Measurements from ENCODE around the gene NINJ1. TPM values are rescaled to one million over a fixed set of nuclear protein-coding genes. Genes with fewer than 3 reads are reported as not detected.

Gene NINJ1
- total and polyA plus RNA-seq, 2 donors (not counting 1 experiment from before 2014, with no cell fraction given): 8.3 to 13.2 TPM

GRCh38 chr9:93094658-93095204 is 39.3 kb downstream of the NINJ1 start:
- 28% methylated on average over 11 of the region's 11 CpGs for WGBS (ENCODE audit: insufficient coverage)
- Mint-ChIP-seq H3K4me1 (peaks cover 76% of the 10 kb centered on the region), H3K27me3 (no peaks in the 10 kb centered on the region), H3K9me3 (ENCODE audit: insufficient read depth) (peaks cover 5% of the 10 kb centered on the region), H3K4me3 (peak overlapping the region; percentile 82), H3K27ac (peak overlapping the region; percentile 95)
- Histone ChIP-seq H3K4me1 (ENCODE audit: control insufficient read depth in 2 of 2, insufficient read depth in 2 of 2, low read length in 2 of 2) (peaks cover 72 to 80% of the 10 kb centered on the region in 2 donors), H3K9me3 (ENCODE audit: control extremely low read depth in 1 of 3, control insufficient read depth in 2 of 3, insufficient read depth in 1 of 3, low read length in 2 of 3) (peaks cover 0 to 13% (median 0%) of the 10 kb centered on the region in 3 donors), H2AFZ (ENCODE audit: insufficient read depth, low read depth, low read length, poor library complexity, severe bottlenecking) (peak overlapping the region; percentile 74), H3K27me3 (replicated peaks in 1 of 4; ENCODE audit: control extremely low read depth in 1 of 4, control insufficient read depth in 3 of 4, insufficient read depth in 4 of 4, low read length in 3 of 4) (no peaks in the 10 kb centered on the region), H3K9ac (ENCODE audit: low read length) (peak overlapping the region; percentile 81), H3K79me2 (ENCODE audit: control insufficient read depth, insufficient read depth, low read length) (peaks cover 12% of the 10 kb centered on the region), H3K36me3 (replicated peaks in 1 of 2; ENCODE audit: control extremely low read depth in 1 of 2, control insufficient read depth in 1 of 2, extremely low read depth in 1 of 2, insufficient read depth in 2 of 2, low read length in 1 of 2) (no peaks in the 10 kb centered on the region), H3K4me3 (ENCODE audit: control extremely low read depth in 1 of 5, extremely low read depth in 1 of 5, insufficient read depth in 1 of 5, low read depth in 2 of 5, low read length in 4 of 5) (peak overlapping the region in 4 of 5 experiments; percentile 58 to 79 (median 76)), H4K20me1 (ENCODE audit: control insufficient read depth, insufficient read depth, low read length, poor library complexity, severe bottlenecking) (peaks cover 7% of the 10 kb centered on the region), H3K27ac (ENCODE audit: low read length in 2 of 2) (peak overlapping the region; percentile 97 to 98), H3K4me2 (replicated peaks; ENCODE audit: low read depth, low read length, poor library complexity, severe bottlenecking) (peak overlapping the region; percentile 90)
- ChIA-PET CTCF (interaction anchor here (0.8 to 4.7 kb wide), 6 partner anchors 12 to 138 kb away, joined by 3 to 25 read pairs (median 3); no protein-coding TSS in a partner anchor), POLR2A (interaction anchor here (1.0 to 3.3 kb wide), 5 partner anchors 29 to 131 kb away, joined by 4 to 36 read pairs (median 4); no protein-coding TSS in a partner anchor)
- ATAC-seq (ENCODE audit: low read depth) (no peak), DNase-seq (peak; percentile 87)
- intact Hi-C loops (cut with micrococcal nuclease): loop anchor here (1.0 to 10.0 kb wide), 6 partner anchors 30 to 1072 kb away; partner anchors contain the start of genes NINJ1, SPTLC1 and SUSD3
- TF ChIP-seq EZH2 (IDR thresholded peaks at IDR 0.05; ENCODE audit: borderline replicate concordance, insufficient read depth, low read depth, low read length, poor library complexity, severe bottlenecking): no peak
- TF ChIP-seq CTCF (IDR thresholded peaks at IDR 0.05): no peak
